GM12878 (cell line): ENCODE measurements around the gene MYH7. TPM values are rescaled to one million over a fixed set of nuclear protein-coding genes. Genes with fewer than 3 reads are reported as not detected.
A peak's percentile ranks its signal among the peaks of the same experiment; 100 is the strongest.

Experiments
- ATAC-seq: fragments of 200-7000 bp; cut with Tn5 transposase; 3 replicates; pipeline ENCODE4 v1.9.1; 2020; ENCODE audit warnings: mild to moderate bottlenecking, moderate library complexity
- Bru-seq: library from RNA; stranded (reverse); fragments of 400-500 nt; gene quantifications from one replicate; lab custom pipeline; 2021; lab: Mats Ljungman, UMichigan
- BruChase-seq, 2 experiments: library from RNA; stranded (reverse); fragments of 400-500 nt; gene quantifications; one replicate each; lab custom pipeline; 2021; lab: Mats Ljungman, UMichigan
- BruUV-seq: library from RNA; stranded (reverse); fragments of 400-500 nt; replicated peaks from 2 replicates; lab custom pipeline; 2021; lab: Mats Ljungman, UMichigan
- CTCF ChIA-PET: fragments of 300-600 bp; sonication (Branson Sonifier 250); formaldehyde crosslinking; extraction: SDS; loops from one replicate; lab custom pipeline; 2021; ENCODE audit warnings: inconsistent platforms; lab: Yijun Ruan, JAX
- POLR2A ChIA-PET: fragments of 350-600 bp; formaldehyde crosslinking; extraction: SDS; loops from one replicate; lab custom pipeline; 2021; ENCODE audit warnings: inconsistent platforms; lab: Charles Lee
- RAD21 ChIA-PET: fragments of 300-600 bp; sonication (Branson Sonifier 250); formaldehyde crosslinking; loops from one replicate; lab custom pipeline; 2023; ENCODE audit warnings: antibody characterized with exemption; ENCODE audit not compliant: unreplicated experiment; lab: Charles Lee
- SMC1A ChIA-PET: fragments of 300-600 bp; sonication (Branson Sonifier 250); formaldehyde crosslinking; loops from one replicate; lab custom pipeline; 2023; ENCODE audit not compliant: unreplicated experiment, uncharacterized antibody; lab: Charles Lee
- DNase-seq: peaks from one replicate; pipeline ENCODE4 v3.0.0-alpha.2; 2011; ENCODE audit warnings: low read depth, low spot score
- FAIRE-seq: peaks from 3 replicates; lab custom pipeline; 2011; peaks lifted over from hg19 to GRCh38; lab: Jason Lieb, UNC
- H2AFZ ChIP-seq: 2 replicates; pipeline ENCODE4 v1.6.0; 2011; ENCODE audit warnings: low read depth, low read length, control low read depth; ENCODE audit not compliant: control insufficient read depth
- H3K27ac ChIP-seq: 2 replicates; pipeline ENCODE4 v1.5.1; 2011; ENCODE audit warnings: control low read depth; ENCODE audit not compliant: control insufficient read depth, insufficient read depth
- H3K27me3 ChIP-seq, 2 experiments: replicated peaks in 1 of 2; 2 replicates each; pipeline versions ENCODE4 v1.6.0 to v1.6.1; 2011; ENCODE audit warnings: low read length in 1 of 2; ENCODE audit not compliant: control insufficient read depth in 2 of 2, insufficient read depth in 2 of 2
- H3K36me3 ChIP-seq, 2 experiments: 2 replicates each; pipeline ENCODE4 v1.5.1; 2011; ENCODE audit warnings: low read length in 1 of 2; ENCODE audit not compliant: control insufficient read depth in 2 of 2, insufficient read depth in 2 of 2
- H3K4me1 ChIP-seq: 2 replicates; pipeline ENCODE4 v1.6.1; 2011; ENCODE audit warnings: mild to moderate bottlenecking, low read length, moderate library complexity, mixed read lengths; ENCODE audit not compliant: control insufficient read depth, insufficient read depth
- H3K4me2 ChIP-seq: 2 replicates; pipeline ENCODE4 v1.6.0; 2011; ENCODE audit warnings: control low read depth; ENCODE audit not compliant: control insufficient read depth, insufficient read depth
- H3K4me3 ChIP-seq: fragments of 200-600 bp; sonication (generic); 2 replicates; pipeline ENCODE4 v1.5.1; 2016
- H3K79me2 ChIP-seq: 2 replicates; pipeline ENCODE4 v1.6.0; 2011; ENCODE audit warnings: low read length; ENCODE audit not compliant: control insufficient read depth, insufficient read depth
- H3K9ac ChIP-seq: 2 replicates; pipeline ENCODE4 v1.8.0; 2011; ENCODE audit warnings: low read length, control low read depth, mixed read lengths; ENCODE audit not compliant: control insufficient read depth, insufficient read depth
- H3K9me3 ChIP-seq: replicated peaks from 3 replicates; pipeline ENCODE4 v1.5.1; 2011; ENCODE audit warnings: mild to moderate bottlenecking, low read length; ENCODE audit not compliant: control insufficient read depth, insufficient read depth
- H4K20me1 ChIP-seq: 2 replicates; pipeline ENCODE4 v1.6.0; 2011; ENCODE audit not compliant: control insufficient read depth, insufficient read depth
- CBFB ChIP-seq: IDR thresholded peaks from 2 replicates; pipeline ENCODE4 v1.6.1; 2016; ENCODE audit warnings: antibody characterized with exemption, low read depth
- IRF3 ChIP-seq: fragments of 450-650 bp; IDR thresholded peaks from 2 replicates; pipeline ENCODE4 v1.6.1; 2014; ENCODE audit warnings: mild to moderate bottlenecking
- KLF5 ChIP-seq: fragments of 450-650 bp; IDR thresholded peaks from 2 replicates; pipeline ENCODE4 v1.6.1; 2014; ENCODE audit warnings: mild to moderate bottlenecking; ENCODE audit not compliant: partially characterized antibody
- RUNX3 ChIP-seq: IDR thresholded peaks from 2 replicates; pipeline ENCODE4 v1.6.1; 2012; ENCODE audit warnings: low read length, inconsistent platforms
- SPI1 ChIP-seq: IDR thresholded peaks from 2 replicates; pipeline ENCODE4 v1.6.1; 2011; ENCODE audit warnings: low read depth, mild to moderate bottlenecking, low read length, moderate library complexity, borderline replicate concordance; ENCODE audit not compliant: insufficient read depth
- ZNF207 ChIP-seq: fragments of 450-650 bp; IDR thresholded peaks from 2 replicates; pipeline ENCODE4 v1.6.1; 2014; ENCODE audit warnings: antibody characterized with exemption, mild to moderate bottlenecking, borderline replicate concordance
- WGBS: methylation state at CpG from one replicate; pipeline ENCODE4 v1.1.6; 2016; ENCODE audit warnings: low lambda C conversion rate; ENCODE audit not compliant: insufficient replicate concordance, insufficient coverage; ENCODE audit errors: missing lambda C conversion rate; 5-methylcytosine and 5-hydroxymethylcytosine counted together
- in situ Hi-C: fragments of 300-500 bp; cut with MboI; formaldehyde crosslinking; loops from 9 replicates; pipeline ENCODE4 v1.14.3; 2018; ENCODE audit warnings: mixed read lengths
- intact Hi-C: fragments of 100-400 bp; cut with micrococcal nuclease; formaldehyde crosslinking; loops from one replicate; pipeline ENCODE4 v1.14.2; 2022; ENCODE audit not compliant: unreplicated experiment
- long read RNA-seq, 2 experiments: library from polyadenylated mRNA; unstranded; transcript quantifications; one replicate each; pipeline ENCODE4 v2.0.0, GENCODE V29; 2019 to 2020
- polyA minus RNA-seq, 3 experiments: library from RNA; depleted of rRNA, polyadenylated mRNA; stranded (reverse); fragments of >200 nt; gene quantifications; 2 replicates each; pipeline ENCODE4 v1.2.3, GENCODE V29; 2011
- polyA plus RNA-seq, 11 experiments: library from polyadenylated mRNA; depleted of rRNA in 4 of 11; unstranded in 6 of 11; stranded (reverse) in 5 of 11; fragments of >200 nt; fragmentation: Nextera tagmentation in 4 of 11; fragmentation: Illumina TruSeq in 1 of 11; extraction: Ambion mirVana in 4 of 11; extraction: Trizol in 1 of 11; gene quantifications; 1 replicate in 1 of 11; 2 replicates in 10 of 11; pipeline versions ENCODE4 v1.2.1 to v1.2.3, GENCODE V29; 2011 to 2016; ENCODE audit warnings: inconsistent platforms in 2 of 11, missing spikeins in 2 of 11, low read depth in 1 of 11
- total RNA-seq, 4 experiments: library from RNA; depleted of rRNA in 3 of 4; stranded (reverse); fragments of >200 nt in 3 of 4; fragmentation: Illumina TruSeq in 1 of 4; extraction: Trizol in 1 of 4; gene quantifications; 2 replicates each; pipeline versions ENCODE4 v1.2.1 to v1.2.3, GENCODE V29; 2013 to 2021

The MYH7 gene
- total RNA-seq (2013; cell fraction: nucleolus; rRNA removed), result not detected in 2 replicates
- total RNA-seq (2014; rRNA removed), result 0.05 TPM in 1 of 2 replicates, not detected in the other
- total RNA-seq (2014; rRNA removed; fragmentation: Illumina TruSeq; extraction: Trizol), result 0.04 and 0.05 TPM in 2 replicates
- total RNA-seq (2021), result 0.10 and 0.11 TPM in 2 replicates
- 0.13 TPM for polyA plus RNA-seq (2011; ENCODE audit: low read depth)
- 0.01 TPM in 1 of 2 replicates, not detected in the other for polyA plus RNA-seq (2011; rRNA removed)
- polyA plus RNA-seq (2011; cell fraction: cytosol; rRNA removed), result 0.01 and 0.02 TPM in 2 replicates
- polyA plus RNA-seq (2011; cell fraction: nucleus; rRNA removed), result 0.01 TPM in 1 of 2 replicates, not detected in the other
- polyA plus RNA-seq (2012), result 0.04 and 0.11 TPM in 2 replicates
- 0.04 TPM in 1 of 2 replicates, not detected in the other for polyA plus RNA-seq (2014; fragmentation: Illumina TruSeq; extraction: Trizol)
- not detected for polyA plus RNA-seq (2014; fragmentation: Nextera tagmentation; extraction: Ambion mirVana)
- polyA plus RNA-seq (2014; rRNA removed), result 0.09 TPM in 2 replicates
- polyA plus RNA-seq (2016; fragmentation: Nextera tagmentation; extraction: Ambion mirVana), result under 1 TPM; 0.05 TPM
- polyA minus RNA-seq (2011; rRNA and poly(A)+ RNA removed), result 0.07 TPM in 1 of 2 replicates, not detected in the other
- polyA minus RNA-seq (2011; cell fraction: cytosol; rRNA and poly(A)+ RNA removed), result not detected in 2 replicates
- polyA minus RNA-seq (2011; cell fraction: nucleus; rRNA and poly(A)+ RNA removed), result under 0.01 TPM in 1 of 2 replicates, not detected in the other
- not detected for Bru-seq, nascent RNA
- percentile 8 among the genes with signal in this experiment for BruChase-seq, experiment 1, labeled RNA remaining after a 6-hour chase
- BruChase-seq, experiment 2, labeled RNA remaining after a 2-hour chase, result percentile 9 among the genes with signal in this experiment
- long read RNA-seq, experiment 1, result 0 reads
- long read RNA-seq, experiment 2, result 0 reads

DNA sequence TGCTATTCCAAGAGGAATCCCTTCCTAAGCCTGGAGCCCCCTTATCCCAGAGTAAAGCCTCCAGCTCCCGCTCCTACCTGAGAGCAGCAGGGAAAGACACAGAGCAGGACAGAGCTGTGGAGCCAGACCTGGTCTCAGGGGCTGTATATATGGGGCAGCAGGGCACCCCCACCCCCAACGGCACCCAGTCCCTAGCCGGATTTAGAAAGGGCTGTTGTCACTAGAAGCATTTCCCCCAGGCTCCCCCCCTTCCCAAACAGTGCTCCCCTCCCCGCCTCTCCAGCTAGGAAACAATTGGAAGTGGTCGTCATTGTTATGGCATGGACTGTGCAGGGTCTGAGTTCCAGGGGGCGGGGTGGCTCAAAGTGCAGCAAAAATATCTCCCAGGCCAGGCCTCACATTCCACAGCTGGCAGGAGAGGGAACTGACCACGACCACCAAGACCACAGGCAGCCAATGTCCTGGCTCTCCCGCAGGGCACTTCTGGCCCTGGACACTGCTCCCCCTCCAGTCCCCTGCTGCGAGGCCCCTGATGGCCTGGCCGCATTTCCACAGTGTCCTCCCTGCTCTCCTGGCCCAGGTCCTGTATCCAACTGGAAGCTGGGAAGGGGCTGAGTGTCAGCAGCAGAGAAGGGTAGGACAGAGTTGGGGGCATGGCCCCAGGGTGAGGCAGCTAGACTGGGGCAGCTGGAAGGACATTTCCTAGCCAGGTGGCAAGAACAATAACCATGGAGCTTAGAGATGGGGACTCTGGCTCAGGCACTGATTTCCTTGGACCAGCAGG is at the start of gene MYH7:
TSS of gene MYH7 (minus strand) at position 118 of the 784 bp plus-strand sequence. CDS start 1,928 bp downstream, outside the sequence.
- CTCF ChIA-PET, result no interaction called here
- DNase-seq (no peak), ATAC-seq (no peak), FAIRE-seq (no peak)
- no peak within 1 kb of the TSS for H3K9ac ChIP-seq
- no peaks in the 10 kb centered on the region for H3K9me3 ChIP-seq
- TF ChIP-seq IRF3 (no peak), RUNX3 (no peak), ZNF207 (no peak), CBFB (no peak), SPI1 (no peak), KLF5 (no peak)
- no peak within 1 kb of the TSS for H3K27ac ChIP-seq
- no peaks in the 10 kb centered on the region; a peak in 3 of 4 replicates for H3K27me3 ChIP-seq
- SMC1A ChIA-PET, result interaction anchor here (0.5 kb wide), 1 partner anchor 106 kb away, joined by 3 read pairs; no protein-coding TSS in a partner anchor
- no TSS peak for BruUV-seq
- H3K4me3 ChIP-seq, result no peak within 1 kb of the TSS
- H3K4me1 ChIP-seq, result no peaks in the 10 kb centered on the region
- RAD21 ChIA-PET, result no interaction called here
- intact Hi-C loops (no loop called here), in situ Hi-C loops (no loop called here)
- H3K4me2 ChIP-seq, result no peak within 1 kb of the TSS
- no peaks in the 10 kb centered on the region for H3K79me2 ChIP-seq
- WGBS, result 28% methylated on average over 10 of the region's 10 CpGs
- no peak within 1 kb of the TSS for H2AFZ ChIP-seq
- POLR2A ChIA-PET, result no interaction called here
- H3K36me3 ChIP-seq, result no peaks in the 10 kb centered on the region
- H4K20me1 ChIP-seq, result no peaks in the 10 kb centered on the region
